GM23338 (cell line): ENCODE measurements around the gene MAD1L1. TPM values are rescaled to one million over a fixed set of nuclear protein-coding genes. Genes with fewer than 3 reads are reported as not detected.

Experiments
- ATAC-seq: fragments of 200-7000 bp; cut with Tn5 transposase; 3 replicates; pipeline ENCODE4 v1.9.1; 2020
- DNase-seq: peaks from one replicate; pipeline ENCODE4 v3.0.0-alpha.2; 2015; ENCODE audit warnings: low spot score
- H2AFZ ChIP-seq: fragments of 200-600 bp; sonication (generic); 2 replicates; pipeline ENCODE4 v1.8.0; 2016; ENCODE audit warnings: antibody characterized with exemption, mild to moderate bottlenecking, moderate library complexity
- H3F3A ChIP-seq: fragments of 200-600 bp; sonication (generic); replicated peaks from 2 replicates; pipeline ENCODE4 v1.8.0; 2017; ENCODE audit warnings: antibody characterized with exemption, mixed run types, low read depth
- H3K27ac ChIP-seq: fragments of 200-600 bp; sonication (generic); 2 replicates; pipeline ENCODE4 v1.6.1; 2016; ENCODE audit warnings: low read depth
- H3K27me3 ChIP-seq: fragments of 200-600 bp; sonication (generic); 2 replicates; pipeline ENCODE4 v1.8.0; 2016; ENCODE audit warnings: mild to moderate bottlenecking, mixed run types, moderate library complexity; ENCODE audit not compliant: insufficient read depth
- H3K36me3 ChIP-seq: fragments of 200-600 bp; sonication (generic); 2 replicates; pipeline ENCODE4 v1.8.0; 2016; ENCODE audit warnings: mild to moderate bottlenecking; ENCODE audit not compliant: insufficient read depth
- H3K4me1 ChIP-seq: fragments of 200-600 bp; sonication (generic); 2 replicates; pipeline ENCODE4 v1.8.0; 2016; ENCODE audit warnings: mild to moderate bottlenecking, moderate library complexity; ENCODE audit not compliant: insufficient read depth
- H3K4me2 ChIP-seq: fragments of 200-600 bp; sonication (generic); 2 replicates; pipeline ENCODE4 v1.7.1; 2017; ENCODE audit warnings: mixed run types
- H3K4me3 ChIP-seq: fragments of 200-600 bp; sonication (generic); 2 replicates; pipeline ENCODE4 v1.6.1; 2016; ENCODE audit warnings: mixed run types
- H3K79me2 ChIP-seq: fragments of 200-600 bp; sonication (generic); replicated peaks from 2 replicates; pipeline ENCODE4 v1.8.0; 2017; ENCODE audit warnings: mild to moderate bottlenecking; ENCODE audit not compliant: insufficient read depth
- H3K9me2 ChIP-seq: fragments of 200-600 bp; sonication (generic); 2 replicates; pipeline ENCODE4 v1.8.0; 2017; ENCODE audit not compliant: insufficient read depth
- H4K20me1 ChIP-seq: fragments of 200-600 bp; sonication (generic); replicated peaks from 2 replicates; pipeline ENCODE4 v1.8.0; 2017; ENCODE audit warnings: mild to moderate bottlenecking; ENCODE audit not compliant: insufficient read depth
- H3K27ac Mint-ChIP-seq: 2 replicates; pipeline ENCODE4 v1.8.0; 2020; ENCODE audit warnings: inconsistent platforms, mild to moderate bottlenecking, moderate library complexity, mixed read lengths
- H3K27me3 Mint-ChIP-seq: 3 replicates; pipeline ENCODE4 v1.8.0; 2022; ENCODE audit warnings: low read depth, mild to moderate bottlenecking, moderate library complexity, mixed read lengths, inconsistent platforms; ENCODE audit not compliant: insufficient read depth, poor library complexity
- H3K36me3 Mint-ChIP-seq: 3 replicates; pipeline ENCODE4 v1.8.0; 2021; ENCODE audit warnings: low read depth, mild to moderate bottlenecking, inconsistent platforms, moderate library complexity, mixed read lengths
- H3K4me1 Mint-ChIP-seq: 3 replicates; pipeline ENCODE4 v1.8.0; 2020; ENCODE audit warnings: mild to moderate bottlenecking, inconsistent platforms, mixed read lengths
- H3K4me3 Mint-ChIP-seq: 3 replicates; pipeline ENCODE4 v1.8.0; 2021; ENCODE audit warnings: moderate library complexity, mild to moderate bottlenecking, inconsistent platforms, mixed read lengths
- H3K9me3 Mint-ChIP-seq: 3 replicates; pipeline ENCODE4 v1.8.0; 2020; ENCODE audit warnings: moderate library complexity, mild to moderate bottlenecking, inconsistent platforms, mixed read lengths
- ETS1 ChIP-seq: IDR thresholded peaks from 2 replicates; pipeline ENCODE4 v1.6.1; 2016; ENCODE audit warnings: antibody characterized with exemption
- EZH2phosphoT487 ChIP-seq: fragments of 200-600 bp; sonication (generic); IDR thresholded peaks from one replicate; pipeline ENCODE4 v1.8.1; 2018; ENCODE audit warnings: antibody characterized with exemption; ENCODE audit not compliant: unreplicated experiment
- JUNB ChIP-seq: IDR thresholded peaks from one replicate; pipeline ENCODE4 v1.6.1; 2016; ENCODE audit warnings: antibody characterized with exemption; ENCODE audit not compliant: unreplicated experiment
- POLR2AphosphoS5 ChIP-seq: IDR thresholded peaks from 2 replicates; pipeline ENCODE4 v1.6.1; 2016; ENCODE audit warnings: antibody characterized with exemption, low read depth
- ZNF331 ChIP-seq: fragments of 250-450 bp; sonication (Bioruptor Pico); IDR thresholded peaks from 2 replicates; pipeline ENCODE4 v1.5.0; 2020; ENCODE audit warnings: low read depth, mild to moderate bottlenecking, moderate library complexity
- polyA plus RNA-seq: library from polyadenylated mRNA; unstranded; fragments of >200 nt; fragmentation: Nextera tagmentation; extraction: Ambion mirVana; gene quantifications from 2 replicates; pipeline ENCODE4 v1.2.1, GENCODE V29; 2016
- total RNA-seq: library from RNA; depleted of rRNA; stranded (reverse); fragments of >200 nt; shearing (Covaris generic); gene quantifications from 2 replicates; pipeline ENCODE4 v1.2.3, GENCODE V29; 2014
- TF ChIP-seq, protein P1 (sequence below): IDR thresholded peaks from one replicate; pipeline ENCODE4 v1.6.1; 2018; ENCODE audit warnings: antibody characterized with exemption; ENCODE audit not compliant: unreplicated experiment
- TF ChIP-seq, protein P2 (sequence below): fragments of 250-450 bp; sonication (Bioruptor Pico); IDR thresholded peaks from 2 replicates; pipeline ENCODE4 v1.5.0; 2020; ENCODE audit warnings: mild to moderate bottlenecking, moderate library complexity

MAD1L1 gene
- total and polyA plus RNA-seq, 2 experiments from 2014 or later, result 40.3 to 59.3 TPM

GRCh38 chr7:1963575-1963974 lies 269.2 kb downstream of the MAD1L1 start:
- H3K36me3 Mint-ChIP-seq, result peaks cover 23% of the 10 kb centered on the region
- no peaks in the 10 kb centered on the region; the same call in 1 of the 2 replicates for H4K20me1 ChIP-seq
- no peaks in the 10 kb centered on the region; the same call in 1 of the 3 replicates for H3K9me3 Mint-ChIP-seq
- H3K27ac Mint-ChIP-seq, result no peak overlapping the region
- H3K4me1 Mint-ChIP-seq, result peaks cover 5% of the 10 kb centered on the region; the same call in 2 of the 3 replicates
- H3K27me3 ChIP-seq, result no peaks in the 10 kb centered on the region
- no peak overlapping the region for H3K4me3 Mint-ChIP-seq
- no peaks in the 10 kb centered on the region for H3F3A ChIP-seq
- H3K4me1 ChIP-seq, result no peaks in the 10 kb centered on the region
- no peak overlapping the region for H3K4me2 ChIP-seq
- H3K79me2 ChIP-seq, result no peaks in the 10 kb centered on the region; the same call in none of the 2 replicates
- H3K27ac ChIP-seq, result no peak overlapping the region
- peaks cover 8% of the 10 kb centered on the region for H3K27me3 Mint-ChIP-seq
- no peak for ATAC-seq
- no peaks in the 10 kb centered on the region for H3K9me2 ChIP-seq
- DNase-seq, result no peak
- H2AFZ ChIP-seq, result no peak overlapping the region
- TF ChIP-seq POLR2AphosphoS5, result no peak
- TF ChIP-seq, protein P1, sequence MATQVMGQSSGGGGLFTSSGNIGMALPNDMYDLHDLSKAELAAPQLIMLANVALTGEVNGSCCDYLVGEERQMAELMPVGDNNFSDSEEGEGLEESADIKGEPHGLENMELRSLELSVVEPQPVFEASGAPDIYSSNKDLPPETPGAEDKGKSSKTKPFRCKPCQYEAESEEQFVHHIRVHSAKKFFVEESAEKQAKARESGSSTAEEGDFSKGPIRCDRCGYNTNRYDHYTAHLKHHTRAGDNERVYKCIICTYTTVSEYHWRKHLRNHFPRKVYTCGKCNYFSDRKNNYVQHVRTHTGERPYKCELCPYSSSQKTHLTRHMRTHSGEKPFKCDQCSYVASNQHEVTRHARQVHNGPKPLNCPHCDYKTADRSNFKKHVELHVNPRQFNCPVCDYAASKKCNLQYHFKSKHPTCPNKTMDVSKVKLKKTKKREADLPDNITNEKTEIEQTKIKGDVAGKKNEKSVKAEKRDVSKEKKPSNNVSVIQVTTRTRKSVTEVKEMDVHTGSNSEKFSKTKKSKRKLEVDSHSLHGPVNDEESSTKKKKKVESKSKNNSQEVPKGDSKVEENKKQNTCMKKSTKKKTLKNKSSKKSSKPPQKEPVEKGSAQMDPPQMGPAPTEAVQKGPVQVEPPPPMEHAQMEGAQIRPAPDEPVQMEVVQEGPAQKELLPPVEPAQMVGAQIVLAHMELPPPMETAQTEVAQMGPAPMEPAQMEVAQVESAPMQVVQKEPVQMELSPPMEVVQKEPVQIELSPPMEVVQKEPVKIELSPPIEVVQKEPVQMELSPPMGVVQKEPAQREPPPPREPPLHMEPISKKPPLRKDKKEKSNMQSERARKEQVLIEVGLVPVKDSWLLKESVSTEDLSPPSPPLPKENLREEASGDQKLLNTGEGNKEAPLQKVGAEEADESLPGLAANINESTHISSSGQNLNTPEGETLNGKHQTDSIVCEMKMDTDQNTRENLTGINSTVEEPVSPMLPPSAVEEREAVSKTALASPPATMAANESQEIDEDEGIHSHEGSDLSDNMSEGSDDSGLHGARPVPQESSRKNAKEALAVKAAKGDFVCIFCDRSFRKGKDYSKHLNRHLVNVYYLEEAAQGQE, result no peak
- TF ChIP-seq JUNB, result no peak
- no peak for TF ChIP-seq ETS1
- TF ChIP-seq EZH2phosphoT487, result no peak
- H3K4me3 ChIP-seq, result no peak overlapping the region
- no peaks in the 10 kb centered on the region for H3K36me3 ChIP-seq

GRCh38 chr7:1961701-1962276 lies 271.0 kb downstream of the MAD1L1 start:
- H3K79me2 ChIP-seq, result no peaks in the 10 kb centered on the region; the same call in none of the 2 replicates
- ATAC-seq (no peak), DNase-seq (no peak)
- no peaks in the 10 kb centered on the region for H3K4me1 ChIP-seq
- H3K27me3 ChIP-seq, result no peaks in the 10 kb centered on the region
- no peaks in the 10 kb centered on the region; the same call in 1 of the 3 replicates for H3K9me3 Mint-ChIP-seq
- no peak overlapping the region for H3K27ac ChIP-seq
- H3K27ac Mint-ChIP-seq, result no peak overlapping the region
- no peaks in the 10 kb centered on the region for H3K9me2 ChIP-seq
- no peaks in the 10 kb centered on the region; the same call in 1 of the 2 replicates for H4K20me1 ChIP-seq
- H3K4me2 ChIP-seq, result no peak overlapping the region
- peaks cover 5% of the 10 kb centered on the region; the same call in 2 of the 3 replicates for H3K4me1 Mint-ChIP-seq
- H3K27me3 Mint-ChIP-seq, result peaks cover 6% of the 10 kb centered on the region
- no peaks in the 10 kb centered on the region for H3K36me3 ChIP-seq
- peaks cover 14% of the 10 kb centered on the region for H3K36me3 Mint-ChIP-seq
- H2AFZ ChIP-seq, result no peak overlapping the region
- no peak overlapping the region for H3K4me3 ChIP-seq
- H3K4me3 Mint-ChIP-seq, result no peak overlapping the region
- no peaks in the 10 kb centered on the region for H3F3A ChIP-seq
- TF ChIP-seq ZNF331 (CRISPR knock-in tag) (no peak), ETS1 (no peak)
- TF ChIP-seq, protein P2, sequence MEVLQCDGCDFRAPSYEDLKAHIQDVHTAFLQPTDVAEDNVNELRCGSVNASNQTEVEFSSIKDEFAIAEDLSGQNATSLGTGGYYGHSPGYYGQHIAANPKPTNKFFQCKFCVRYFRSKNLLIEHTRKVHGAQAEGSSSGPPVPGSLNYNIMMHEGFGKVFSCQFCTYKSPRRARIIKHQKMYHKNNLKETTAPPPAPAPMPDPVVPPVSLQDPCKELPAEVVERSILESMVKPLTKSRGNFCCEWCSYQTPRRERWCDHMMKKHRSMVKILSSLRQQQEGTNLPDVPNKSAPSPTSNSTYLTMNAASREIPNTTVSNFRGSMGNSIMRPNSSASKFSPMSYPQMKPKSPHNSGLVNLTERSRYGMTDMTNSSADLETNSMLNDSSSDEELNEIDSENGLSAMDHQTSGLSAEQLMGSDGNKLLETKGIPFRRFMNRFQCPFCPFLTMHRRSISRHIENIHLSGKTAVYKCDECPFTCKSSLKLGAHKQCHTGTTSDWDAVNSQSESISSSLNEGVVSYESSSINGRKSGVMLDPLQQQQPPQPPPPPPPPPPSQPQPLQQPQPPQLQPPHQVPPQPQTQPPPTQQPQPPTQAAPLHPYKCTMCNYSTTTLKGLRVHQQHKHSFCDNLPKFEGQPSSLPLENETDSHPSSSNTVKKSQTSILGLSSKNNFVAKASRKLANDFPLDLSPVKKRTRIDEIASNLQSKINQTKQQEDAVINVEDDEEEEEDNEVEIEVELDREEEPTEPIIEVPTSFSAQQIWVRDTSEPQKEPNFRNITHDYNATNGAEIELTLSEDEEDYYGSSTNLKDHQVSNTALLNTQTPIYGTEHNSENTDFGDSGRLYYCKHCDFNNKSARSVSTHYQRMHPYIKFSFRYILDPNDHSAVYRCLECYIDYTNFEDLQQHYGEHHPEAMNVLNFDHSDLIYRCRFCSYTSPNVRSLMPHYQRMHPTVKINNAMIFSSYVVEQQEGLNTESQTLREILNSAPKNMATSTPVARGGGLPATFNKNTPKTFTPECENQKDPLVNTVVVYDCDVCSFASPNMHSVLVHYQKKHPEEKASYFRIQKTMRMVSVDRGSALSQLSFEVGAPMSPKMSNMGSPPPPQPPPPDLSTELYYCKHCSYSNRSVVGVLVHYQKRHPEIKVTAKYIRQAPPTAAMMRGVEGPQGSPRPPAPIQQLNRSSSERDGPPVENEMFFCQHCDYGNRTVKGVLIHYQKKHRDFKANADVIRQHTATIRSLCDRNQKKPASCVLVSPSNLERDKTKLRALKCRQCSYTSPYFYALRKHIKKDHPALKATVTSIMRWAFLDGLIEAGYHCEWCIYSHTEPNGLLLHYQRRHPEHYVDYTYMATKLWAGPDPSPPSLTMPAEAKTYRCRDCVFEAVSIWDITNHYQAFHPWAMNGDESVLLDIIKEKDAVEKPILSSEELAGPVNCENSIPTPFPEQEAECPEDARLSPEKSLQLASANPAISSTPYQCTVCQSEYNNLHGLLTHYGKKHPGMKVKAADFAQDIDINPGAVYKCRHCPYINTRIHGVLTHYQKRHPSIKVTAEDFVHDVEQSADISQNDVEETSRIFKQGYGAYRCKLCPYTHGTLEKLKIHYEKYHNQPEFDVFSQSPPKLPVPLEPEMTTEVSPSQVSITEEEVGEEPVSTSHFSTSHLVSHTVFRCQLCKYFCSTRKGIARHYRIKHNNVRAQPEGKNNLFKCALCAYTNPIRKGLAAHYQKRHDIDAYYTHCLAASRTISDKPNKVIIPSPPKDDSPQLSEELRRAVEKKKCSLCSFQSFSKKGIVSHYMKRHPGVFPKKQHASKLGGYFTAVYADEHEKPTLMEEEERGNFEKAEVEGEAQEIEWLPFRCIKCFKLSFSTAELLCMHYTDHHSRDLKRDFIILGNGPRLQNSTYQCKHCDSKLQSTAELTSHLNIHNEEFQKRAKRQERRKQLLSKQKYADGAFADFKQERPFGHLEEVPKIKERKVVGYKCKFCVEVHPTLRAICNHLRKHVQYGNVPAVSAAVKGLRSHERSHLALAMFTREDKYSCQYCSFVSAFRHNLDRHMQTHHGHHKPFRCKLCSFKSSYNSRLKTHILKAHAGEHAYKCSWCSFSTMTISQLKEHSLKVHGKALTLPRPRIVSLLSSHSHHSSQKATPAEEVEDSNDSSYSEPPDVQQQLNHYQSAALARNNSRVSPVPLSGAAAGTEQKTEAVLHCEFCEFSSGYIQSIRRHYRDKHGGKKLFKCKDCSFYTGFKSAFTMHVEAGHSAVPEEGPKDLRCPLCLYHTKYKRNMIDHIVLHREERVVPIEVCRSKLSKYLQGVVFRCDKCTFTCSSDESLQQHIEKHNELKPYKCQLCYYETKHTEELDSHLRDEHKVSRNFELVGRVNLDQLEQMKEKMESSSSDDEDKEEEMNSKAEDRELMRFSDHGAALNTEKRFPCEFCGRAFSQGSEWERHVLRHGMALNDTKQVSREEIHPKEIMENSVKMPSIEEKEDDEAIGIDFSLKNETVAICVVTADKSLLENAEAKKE (CRISPR knock-in tag), result no peak
